Measurements from ENCODE around the gene TRIM45. TPM values are rescaled to one million over a fixed set of nuclear protein-coding genes. Genes with fewer than 3 reads are reported as not detected.

The TRIM45 gene
- total RNA-seq, 1 donor from 2014 or later: 2.5 TPM

DNA sequence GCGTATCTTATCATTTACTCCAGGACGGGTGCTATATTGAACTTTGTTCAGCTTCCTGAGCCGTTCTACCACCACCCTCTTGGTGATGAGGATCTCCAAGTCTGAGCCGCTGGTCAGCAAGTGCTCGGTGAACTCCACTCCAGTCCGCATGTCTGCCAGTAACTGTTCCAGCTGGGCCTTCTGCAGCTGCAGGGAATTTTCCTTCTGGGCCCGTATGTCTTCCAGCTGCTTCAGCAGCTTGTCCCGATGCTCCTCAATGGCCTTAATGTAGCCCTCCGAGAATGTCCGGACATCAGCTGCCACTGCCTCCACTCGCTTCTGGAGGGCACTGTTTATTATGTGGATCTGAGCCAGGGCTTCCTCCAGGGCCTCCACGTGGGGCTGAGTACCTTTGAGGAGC, 3.4 kb downstream of the TRIM45 start:
- Histone ChIP-seq H2AFZ (ENCODE audit: low read depth, low read length) (no peak overlapping the region), H3K27me3 (ENCODE audit: insufficient read depth, low read length) (no peaks in the 10 kb centered on the region), H3K9ac (ENCODE audit: low read length) (no peak overlapping the region), H3K9me3 (ENCODE audit: insufficient read depth, low read depth, low read length) (no peaks in the 10 kb centered on the region), H3K4me1 (ENCODE audit: insufficient read depth, low read length) (peaks cover 12% of the 10 kb centered on the region), H3K4me3 (ENCODE audit: insufficient read depth, low read depth, low read length) (no peak overlapping the region), H3K79me2 (ENCODE audit: insufficient read depth, low read length) (no peaks in the 10 kb centered on the region), H3K27ac (ENCODE audit: low read depth, low read length) (no peak overlapping the region), H3K36me3 (ENCODE audit: insufficient read depth, low read length) (no peaks in the 10 kb centered on the region), H3K4me2 (ENCODE audit: low read length) (no peak overlapping the region), H4K20me1 (ENCODE audit: insufficient read depth, low read length) (no peaks in the 10 kb centered on the region)
- TF ChIP-seq, protein P1, sequence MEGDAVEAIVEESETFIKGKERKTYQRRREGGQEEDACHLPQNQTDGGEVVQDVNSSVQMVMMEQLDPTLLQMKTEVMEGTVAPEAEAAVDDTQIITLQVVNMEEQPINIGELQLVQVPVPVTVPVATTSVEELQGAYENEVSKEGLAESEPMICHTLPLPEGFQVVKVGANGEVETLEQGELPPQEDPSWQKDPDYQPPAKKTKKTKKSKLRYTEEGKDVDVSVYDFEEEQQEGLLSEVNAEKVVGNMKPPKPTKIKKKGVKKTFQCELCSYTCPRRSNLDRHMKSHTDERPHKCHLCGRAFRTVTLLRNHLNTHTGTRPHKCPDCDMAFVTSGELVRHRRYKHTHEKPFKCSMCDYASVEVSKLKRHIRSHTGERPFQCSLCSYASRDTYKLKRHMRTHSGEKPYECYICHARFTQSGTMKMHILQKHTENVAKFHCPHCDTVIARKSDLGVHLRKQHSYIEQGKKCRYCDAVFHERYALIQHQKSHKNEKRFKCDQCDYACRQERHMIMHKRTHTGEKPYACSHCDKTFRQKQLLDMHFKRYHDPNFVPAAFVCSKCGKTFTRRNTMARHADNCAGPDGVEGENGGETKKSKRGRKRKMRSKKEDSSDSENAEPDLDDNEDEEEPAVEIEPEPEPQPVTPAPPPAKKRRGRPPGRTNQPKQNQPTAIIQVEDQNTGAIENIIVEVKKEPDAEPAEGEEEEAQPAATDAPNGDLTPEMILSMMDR (IDR thresholded peaks at IDR 0.05; ENCODE audit: insufficient read depth, low read depth, low read length): no peak
- H3K27ac Mint-ChIP-seq (ENCODE audit: unreplicated experiment): no peak overlapping the region
- no peaks in the 10 kb centered on the region for H3K27me3 Mint-ChIP-seq (ENCODE audit: low read depth, unreplicated experiment)
- DNase-seq (ENCODE audit: low read depth) (no peak), FAIRE-seq (no peak)
- H3K9me3 Mint-ChIP-seq (ENCODE audit: unreplicated experiment): no peaks in the 10 kb centered on the region
- H3K4me1 Mint-ChIP-seq (ENCODE audit: low read depth, unreplicated experiment): peaks cover 3% of the 10 kb centered on the region
- H3K36me3 Mint-ChIP-seq (ENCODE audit: low read depth, unreplicated experiment): peaks cover 6% of the 10 kb centered on the region
- no peak overlapping the region for H3K4me3 Mint-ChIP-seq (ENCODE audit: unreplicated experiment)

DNA sequence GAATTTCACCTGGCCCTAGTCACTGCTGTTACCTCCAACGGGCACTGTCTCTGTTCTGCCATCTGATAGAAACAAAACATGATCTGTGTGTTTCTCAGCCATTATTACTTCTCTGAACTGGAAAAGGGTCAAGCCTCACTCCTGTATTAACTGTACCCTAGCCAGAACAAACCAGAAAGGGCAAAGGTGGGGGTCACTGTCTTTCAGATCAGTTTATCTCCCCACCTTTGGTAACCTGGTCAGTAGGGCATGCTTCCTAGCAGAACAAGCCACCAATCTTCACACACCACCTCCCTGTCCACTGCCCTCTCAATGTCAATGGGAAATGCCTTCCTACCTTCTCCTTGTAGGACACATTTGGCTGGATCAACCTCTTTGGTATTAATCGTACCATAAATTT, 3.9 kb downstream of the TRIM45 start:
- H3K4me3 ChIP-seq (ENCODE audit: insufficient read depth, low read depth, low read length): no peak overlapping the region
- H3K79me2 ChIP-seq (ENCODE audit: insufficient read depth, low read length): no peaks in the 10 kb centered on the region
- no peaks in the 10 kb centered on the region for H4K20me1 ChIP-seq (ENCODE audit: insufficient read depth, low read length)
- H3K27me3 ChIP-seq (ENCODE audit: insufficient read depth, low read length): no peaks in the 10 kb centered on the region
- H3K27ac ChIP-seq (ENCODE audit: low read depth, low read length): no peak overlapping the region
- H3K4me1 ChIP-seq (ENCODE audit: insufficient read depth, low read length): peaks cover 12% of the 10 kb centered on the region
- Mint-ChIP-seq H3K4me1 (ENCODE audit: low read depth, unreplicated experiment) (peaks cover 3% of the 10 kb centered on the region), H3K36me3 (ENCODE audit: low read depth, unreplicated experiment) (peaks cover 6% of the 10 kb centered on the region), H3K4me3 (ENCODE audit: unreplicated experiment) (no peak overlapping the region), H3K27ac (ENCODE audit: unreplicated experiment) (no peak overlapping the region), H3K27me3 (ENCODE audit: low read depth, unreplicated experiment) (no peaks in the 10 kb centered on the region), H3K9me3 (ENCODE audit: unreplicated experiment) (no peaks in the 10 kb centered on the region)
- no peak for TF ChIP-seq EZH2 (IDR thresholded peaks at IDR 0.05; ENCODE audit: insufficient read depth, low read length)
- TF ChIP-seq, protein P1 (IDR thresholded peaks at IDR 0.05; ENCODE audit: insufficient read depth, low read depth, low read length): no peak
- no peak overlapping the region for H2AFZ ChIP-seq (ENCODE audit: low read depth, low read length)
- H3K9ac ChIP-seq (ENCODE audit: low read length): no peak overlapping the region
- H3K4me2 ChIP-seq (ENCODE audit: low read length): no peak overlapping the region
- H3K9me3 ChIP-seq (ENCODE audit: insufficient read depth, low read depth, low read length): no peaks in the 10 kb centered on the region
- FAIRE-seq (no peak), DNase-seq (ENCODE audit: low read depth) (no peak)
- no peaks in the 10 kb centered on the region for H3K36me3 ChIP-seq (ENCODE audit: insufficient read depth, low read length)

DNA sequence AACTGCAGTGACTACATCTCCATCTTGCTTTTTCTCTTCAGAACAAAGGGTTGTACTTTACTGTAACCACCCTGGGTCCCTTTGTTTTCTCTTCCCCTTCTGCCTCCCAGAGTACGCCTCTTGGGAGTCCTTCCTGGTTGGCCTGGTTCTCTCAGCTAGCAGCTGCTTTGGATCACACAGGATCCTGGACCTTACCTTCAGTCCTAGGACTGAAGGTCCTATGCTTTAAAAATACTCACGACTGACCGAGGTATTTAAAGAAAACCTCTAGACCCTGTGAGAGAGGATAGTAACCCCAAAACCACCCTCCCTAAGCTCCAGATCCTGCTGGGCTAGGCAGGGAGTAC, 4.8 kb downstream of the TRIM45 start:
- no peak overlapping the region for H3K4me3 Mint-ChIP-seq (ENCODE audit: unreplicated experiment)
- H3K4me1 Mint-ChIP-seq (ENCODE audit: low read depth, unreplicated experiment): peaks cover 3% of the 10 kb centered on the region
- H4K20me1 ChIP-seq (ENCODE audit: insufficient read depth, low read length): no peaks in the 10 kb centered on the region
- no peaks in the 10 kb centered on the region for H3K9me3 ChIP-seq (ENCODE audit: insufficient read depth, low read depth, low read length)
- no peak overlapping the region for H3K9ac ChIP-seq (ENCODE audit: low read length)
- no peaks in the 10 kb centered on the region for H3K27me3 ChIP-seq (ENCODE audit: insufficient read depth, low read length)
- H3K4me3 ChIP-seq (ENCODE audit: insufficient read depth, low read depth, low read length): no peak overlapping the region
- no peaks in the 10 kb centered on the region for H3K36me3 ChIP-seq (ENCODE audit: insufficient read depth, low read length)
- H3K36me3 Mint-ChIP-seq (ENCODE audit: low read depth, unreplicated experiment): peaks cover 6% of the 10 kb centered on the region
- H3K27ac ChIP-seq (ENCODE audit: low read depth, low read length): no peak overlapping the region
- H3K27ac Mint-ChIP-seq (ENCODE audit: unreplicated experiment): no peak overlapping the region
- no peak for TF ChIP-seq EZH2 (IDR thresholded peaks at IDR 0.05; ENCODE audit: insufficient read depth, low read length)
- no peak for FAIRE-seq
- H3K4me2 ChIP-seq (ENCODE audit: low read length): no peak overlapping the region
- H3K27me3 Mint-ChIP-seq (ENCODE audit: low read depth, unreplicated experiment): no peaks in the 10 kb centered on the region
- no peaks in the 10 kb centered on the region for H3K9me3 Mint-ChIP-seq (ENCODE audit: unreplicated experiment)
- no peak overlapping the region for H2AFZ ChIP-seq (ENCODE audit: low read depth, low read length)
- no peaks in the 10 kb centered on the region for H3K79me2 ChIP-seq (ENCODE audit: insufficient read depth, low read length)
- DNase-seq (ENCODE audit: low read depth): no peak
- H3K4me1 ChIP-seq (ENCODE audit: insufficient read depth, low read length): peaks cover 9% of the 10 kb centered on the region

Data from astrocyte (in vitro differentiated cells and primary cell).